GM12875 (cell line): Measurements from ENCODE around the gene RBM10.

Experiments used
- H3K4me3 ChIP-seq: one replicate; pipeline ENCODE4 v1.5.1; 2011; ENCODE audit warnings: low read depth, low read length, control low read depth
- TF ChIP-seq, protein P1 (sequence below): IDR thresholded peaks from 2 replicates; pipeline ENCODE4 v1.5.1; 2011; ENCODE audit warnings: low read depth, mild to moderate bottlenecking, control low read depth, inconsistent platforms, low read length, moderate library complexity, borderline replicate concordance; ENCODE audit not compliant: insufficient read depth

Gene RBM10

DNA sequence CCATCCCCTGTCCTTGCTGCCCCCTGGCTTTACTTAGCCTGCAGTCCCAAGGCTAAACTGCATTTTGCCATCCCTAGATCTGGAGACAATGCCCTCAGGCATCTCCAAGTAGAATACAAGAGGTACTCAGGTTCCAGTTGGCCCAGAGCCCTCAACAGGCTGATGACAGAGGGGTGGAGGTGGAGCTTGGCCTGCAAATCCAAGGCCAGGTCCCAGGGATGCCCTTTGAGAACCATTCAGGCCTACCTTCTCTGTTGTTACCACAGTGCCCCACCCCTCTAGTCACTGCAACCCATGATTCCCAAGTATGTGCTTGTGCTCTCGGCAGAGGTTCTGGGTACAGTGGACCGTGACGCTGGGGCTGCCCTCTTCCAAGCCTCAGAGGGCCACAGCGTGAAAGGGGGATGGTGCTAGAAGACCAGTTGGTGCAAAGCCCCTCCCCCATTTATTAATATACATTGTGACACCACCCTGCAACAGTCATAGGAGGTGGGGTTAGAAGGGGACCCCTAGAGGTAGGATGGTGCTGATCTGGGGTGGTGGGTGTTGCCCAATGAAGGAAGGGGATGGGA lies 42.2 kb downstream of the RBM10 start:
- TF ChIP-seq, protein P1, sequence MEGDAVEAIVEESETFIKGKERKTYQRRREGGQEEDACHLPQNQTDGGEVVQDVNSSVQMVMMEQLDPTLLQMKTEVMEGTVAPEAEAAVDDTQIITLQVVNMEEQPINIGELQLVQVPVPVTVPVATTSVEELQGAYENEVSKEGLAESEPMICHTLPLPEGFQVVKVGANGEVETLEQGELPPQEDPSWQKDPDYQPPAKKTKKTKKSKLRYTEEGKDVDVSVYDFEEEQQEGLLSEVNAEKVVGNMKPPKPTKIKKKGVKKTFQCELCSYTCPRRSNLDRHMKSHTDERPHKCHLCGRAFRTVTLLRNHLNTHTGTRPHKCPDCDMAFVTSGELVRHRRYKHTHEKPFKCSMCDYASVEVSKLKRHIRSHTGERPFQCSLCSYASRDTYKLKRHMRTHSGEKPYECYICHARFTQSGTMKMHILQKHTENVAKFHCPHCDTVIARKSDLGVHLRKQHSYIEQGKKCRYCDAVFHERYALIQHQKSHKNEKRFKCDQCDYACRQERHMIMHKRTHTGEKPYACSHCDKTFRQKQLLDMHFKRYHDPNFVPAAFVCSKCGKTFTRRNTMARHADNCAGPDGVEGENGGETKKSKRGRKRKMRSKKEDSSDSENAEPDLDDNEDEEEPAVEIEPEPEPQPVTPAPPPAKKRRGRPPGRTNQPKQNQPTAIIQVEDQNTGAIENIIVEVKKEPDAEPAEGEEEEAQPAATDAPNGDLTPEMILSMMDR = no peak
- no peak overlapping the region for H3K4me3 ChIP-seq

DNA sequence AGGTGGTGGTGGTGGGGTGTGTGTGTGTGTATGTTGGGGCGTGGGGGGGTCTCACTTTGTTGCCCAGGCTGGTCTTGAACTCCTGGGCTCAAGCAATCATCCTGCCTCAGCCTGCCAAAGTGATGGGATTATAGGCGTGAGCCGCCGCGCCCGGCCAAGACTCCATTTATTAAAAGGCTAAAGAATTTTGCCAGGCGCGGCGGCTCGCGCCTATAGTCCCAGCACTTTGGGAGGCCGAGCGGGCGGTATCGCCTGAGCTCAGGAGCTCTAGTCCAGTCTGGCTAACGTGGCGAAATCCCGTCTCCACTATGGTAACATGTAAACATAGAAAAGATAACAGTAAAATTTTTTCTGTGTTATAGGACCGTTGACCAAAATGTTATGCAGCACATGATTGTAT lies 44.9 kb downstream of the RBM10 start:
- no peak overlapping the region for H3K4me3 ChIP-seq
- TF ChIP-seq, protein P1 = no peak

DNA sequence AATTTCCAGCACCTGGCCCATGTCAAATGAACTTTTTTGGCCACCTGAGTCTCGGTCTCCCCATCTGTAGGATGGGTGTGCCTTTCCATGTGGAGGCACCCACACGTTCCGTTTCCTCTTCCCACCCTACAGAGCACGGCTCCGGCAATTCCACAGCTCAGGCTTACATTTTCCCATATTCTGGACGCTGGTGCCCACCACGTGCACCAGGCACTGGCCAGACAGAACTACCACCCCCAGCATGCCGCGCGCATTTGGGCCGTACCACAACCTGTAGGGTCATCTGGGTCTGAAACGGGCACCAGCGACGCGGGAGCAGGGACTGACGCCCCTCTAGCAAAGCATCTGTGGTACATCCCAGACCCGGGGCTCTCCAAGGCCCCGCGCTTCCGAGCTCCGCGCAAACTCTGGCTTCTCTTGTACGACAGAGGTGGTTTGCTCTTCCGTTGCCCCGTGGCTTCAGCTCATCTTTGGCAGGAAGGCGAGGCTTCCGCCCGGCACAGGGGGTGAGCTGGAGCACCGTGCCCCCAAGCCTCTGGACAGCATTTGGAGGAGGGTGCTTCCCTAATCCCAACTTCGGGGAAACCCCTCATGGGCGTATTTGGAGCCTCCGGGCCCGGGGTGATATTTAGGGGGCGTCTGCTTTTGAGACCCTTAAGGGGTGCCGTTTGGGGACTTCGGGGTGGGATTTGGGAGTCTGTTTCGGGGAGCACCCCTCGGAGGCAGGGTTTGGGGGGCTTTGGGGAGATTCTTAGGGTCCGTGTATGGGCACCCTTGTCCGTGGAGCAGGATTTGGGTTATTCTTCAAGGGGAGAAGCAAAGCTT lies 45.6 kb downstream of the RBM10 start:
- peak overlapping the region; percentile 63 for H3K4me3 ChIP-seq

DNA sequence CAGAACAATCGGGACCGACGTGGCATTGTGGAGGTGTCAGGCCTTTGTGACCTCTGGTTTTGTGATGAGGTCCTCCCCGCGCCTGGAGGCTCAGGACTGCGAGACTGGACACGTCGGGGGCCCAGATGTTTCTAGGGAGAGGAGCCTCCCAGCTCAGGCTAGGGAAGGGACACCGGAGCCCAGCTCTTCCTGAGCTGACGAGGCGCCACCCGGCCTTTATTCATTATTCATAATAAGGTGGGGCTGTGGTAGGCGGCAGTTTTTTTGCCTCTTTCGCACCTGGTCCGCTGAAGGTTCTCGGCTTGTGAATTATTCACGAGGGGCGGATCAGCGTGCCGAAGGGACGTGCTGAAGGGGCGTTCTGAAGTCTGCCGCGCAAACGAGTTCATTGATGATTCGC lies 46.3 kb downstream of the RBM10 start:
- TF ChIP-seq, protein P1 = no peak
- peak overlapping the region; percentile 63 for H3K4me3 ChIP-seq

More for the DNA sequence above, 45.6 kb downstream of the RBM10 start:
- TF ChIP-seq, protein P1 = no peak

DNA sequence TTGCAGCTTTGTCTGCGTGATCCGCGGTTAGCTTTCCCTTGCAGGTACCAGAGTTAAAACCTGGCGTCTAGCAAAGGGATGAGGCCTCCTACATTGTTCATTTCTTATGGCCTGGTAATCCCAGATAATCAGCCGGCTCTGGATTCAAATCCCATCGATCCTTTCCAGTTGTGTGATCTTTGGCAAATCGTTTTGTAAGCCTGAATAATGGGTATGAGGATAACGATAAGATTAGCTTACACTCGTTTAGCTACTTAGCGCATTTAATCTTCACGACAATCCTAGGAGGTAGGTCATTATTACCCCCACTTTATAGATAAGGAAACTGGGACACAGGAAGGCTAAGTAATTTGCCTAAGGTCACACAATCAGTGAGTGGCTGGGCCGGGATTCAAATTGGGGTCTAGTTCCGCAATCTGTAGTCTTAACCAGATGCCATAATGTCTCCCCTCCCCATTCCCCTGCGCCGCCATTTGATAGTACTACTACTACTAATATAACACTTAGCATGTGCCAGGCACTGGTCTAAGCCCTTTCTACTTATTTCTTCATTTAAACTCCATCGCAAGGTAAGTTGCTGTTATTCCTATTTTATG lies 46.9 kb downstream of the RBM10 start:
- peak overlapping the region; percentile 63 for H3K4me3 ChIP-seq

DNA sequence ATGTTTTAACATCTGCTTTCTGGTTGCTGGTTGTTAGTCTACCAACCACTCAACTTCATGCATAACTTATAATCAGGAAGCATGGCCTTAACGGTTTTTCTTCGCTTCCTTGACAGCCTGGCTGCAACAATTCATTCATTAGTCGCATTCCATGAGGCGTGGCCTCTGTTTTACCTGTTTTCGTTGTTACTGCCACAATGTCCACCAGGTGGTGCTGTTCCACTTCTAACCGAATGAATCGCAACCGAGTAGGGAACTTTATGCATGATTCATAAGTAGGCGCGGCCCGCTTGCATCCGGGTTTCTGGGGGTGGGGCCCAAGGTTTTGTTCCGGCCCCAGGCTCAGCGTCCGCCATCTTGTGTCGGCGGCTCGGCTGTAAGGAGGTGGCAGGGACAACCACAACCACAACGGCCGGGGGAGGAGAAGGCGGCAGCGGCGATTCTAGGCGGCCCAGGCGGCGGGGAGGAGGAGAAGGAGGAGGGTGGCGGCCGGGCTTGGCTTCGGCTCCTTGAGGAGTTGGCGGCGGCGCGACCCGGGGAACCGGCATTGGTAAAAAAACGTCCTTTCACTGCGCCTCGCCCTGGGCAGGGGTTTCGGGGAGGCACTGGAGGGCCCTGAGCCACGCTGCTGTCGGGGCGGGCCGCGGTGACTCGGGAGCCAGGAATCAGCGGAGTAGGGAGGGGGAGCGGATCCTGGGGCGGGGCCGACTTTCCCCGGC lies 48.6 kb downstream of the RBM10 start, which contains the start of gene UBA1:
Gene UBA1, plus strand, starts transcription at position 355 of the 719 bp plus-strand sequence. CDS start 4,974 bp downstream, outside the sequence.
- TF ChIP-seq, protein P1 = peak; percentile 64
- H3K4me3 ChIP-seq = peak within 1 kb of the TSS; percentile 78

More for the DNA sequence above, 46.9 kb downstream of the RBM10 start:
- TF ChIP-seq, protein P1 = no peak
